SK-N-MC (cell line): ENCODE results near the gene DNAH12.

Experiments
- EZH2 ChIP-seq: fragments of 200-600 bp; sonication (generic); IDR thresholded peaks from one replicate; pipeline ENCODE4 v1.6.1; 2017; ENCODE audit warnings: antibody characterized with exemption
- FOXP2 ChIP-seq: optimal IDR thresholded peaks from 2 replicates; pipeline ENCODE3; 2011; ENCODE audit warnings: mild to moderate bottlenecking, moderate library complexity; ENCODE audit not compliant: insufficient read depth; ENCODE audit errors: extremely low read length, control extremely low read depth

DNA sequence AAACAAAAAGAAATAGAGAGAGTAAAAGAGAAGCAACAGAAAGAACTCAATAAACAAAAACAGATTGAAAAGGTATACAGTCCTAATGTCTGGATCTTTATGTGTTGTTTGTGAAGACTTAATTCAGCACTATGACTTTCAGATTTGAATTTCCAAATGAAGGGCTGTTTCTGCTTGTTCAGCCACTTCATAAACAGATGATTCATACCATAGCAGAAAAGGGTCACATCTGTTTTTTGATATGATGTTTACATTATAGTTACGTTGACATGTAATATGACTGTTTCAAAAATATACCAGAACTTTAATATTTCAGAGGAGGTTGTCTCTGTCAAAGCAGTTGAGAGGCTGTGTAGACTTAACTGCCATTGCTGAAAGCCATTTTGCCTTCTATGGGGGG, 275.7 kb downstream of the DNAH12 start:
- TF ChIP-seq EZH2 (no peak), FOXP2 (no peak)
